GM13977 (cell line): ENCODE data around the gene ANKRD33.

Source experiments
- DNase-seq: peaks from one replicate; pipeline ENCODE4 v3.0.0; 2012; ENCODE audit warnings: low spot score
- in situ Hi-C: fragments of 300-500 bp; cut with MboI; formaldehyde crosslinking; loops from one replicate; pipeline ENCODE4 v1.12.0; 2022; ENCODE audit warnings: low sequenced_read_pairs, low pct_unique_long_range_greater_than_20kb, mixed read lengths, inconsistent platforms; ENCODE audit not compliant: unreplicated experiment
- TF ChIP-seq, protein P1 (sequence below): IDR thresholded peaks from 2 replicates; pipeline ENCODE4 v1.5.1; 2012; ENCODE audit warnings: mild to moderate bottlenecking, control low read depth; ENCODE audit not compliant: insufficient read depth; ENCODE audit errors: extremely low read depth, missing control alignments

ANKRD33 gene

DNA sequence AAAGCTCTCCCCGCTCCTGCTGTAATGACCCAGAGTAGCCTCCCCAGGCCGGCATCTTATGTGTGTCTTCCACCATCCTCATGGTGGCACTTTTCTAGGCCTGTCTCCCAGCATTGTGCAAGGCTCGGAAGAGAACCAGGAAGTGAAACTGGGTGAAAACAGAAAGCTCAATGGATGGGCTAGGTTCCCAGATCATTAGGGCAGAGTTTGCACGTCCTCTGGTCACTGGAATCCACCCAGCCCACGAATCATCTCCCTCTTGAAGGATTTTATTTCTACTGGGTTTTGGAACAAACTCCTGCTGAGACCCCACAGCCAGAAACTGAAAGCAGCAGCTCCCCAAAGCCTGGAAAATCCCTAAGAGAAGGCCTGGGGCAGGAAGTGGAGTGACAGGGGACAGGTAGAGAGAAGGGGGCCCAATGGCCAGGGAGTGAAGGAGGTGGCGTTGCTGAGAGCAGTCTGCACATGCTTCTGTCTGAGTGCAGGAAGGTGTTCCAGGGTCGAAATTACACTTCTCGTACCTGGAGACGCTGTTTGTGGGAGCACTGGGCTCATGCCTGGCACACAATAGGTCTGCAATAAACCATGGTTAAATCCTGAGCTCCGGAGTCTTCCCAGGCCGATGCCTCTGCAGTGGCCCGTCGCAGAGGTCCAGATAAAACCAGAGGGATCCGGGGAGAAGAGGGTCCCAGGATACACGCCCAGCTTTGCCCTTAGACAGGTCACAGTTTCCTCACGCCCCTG lies 35.0 kb downstream of the ANKRD33 start:
- in situ Hi-C loops = no loop called here
- no peak for DNase-seq
- TF ChIP-seq, protein P1, sequence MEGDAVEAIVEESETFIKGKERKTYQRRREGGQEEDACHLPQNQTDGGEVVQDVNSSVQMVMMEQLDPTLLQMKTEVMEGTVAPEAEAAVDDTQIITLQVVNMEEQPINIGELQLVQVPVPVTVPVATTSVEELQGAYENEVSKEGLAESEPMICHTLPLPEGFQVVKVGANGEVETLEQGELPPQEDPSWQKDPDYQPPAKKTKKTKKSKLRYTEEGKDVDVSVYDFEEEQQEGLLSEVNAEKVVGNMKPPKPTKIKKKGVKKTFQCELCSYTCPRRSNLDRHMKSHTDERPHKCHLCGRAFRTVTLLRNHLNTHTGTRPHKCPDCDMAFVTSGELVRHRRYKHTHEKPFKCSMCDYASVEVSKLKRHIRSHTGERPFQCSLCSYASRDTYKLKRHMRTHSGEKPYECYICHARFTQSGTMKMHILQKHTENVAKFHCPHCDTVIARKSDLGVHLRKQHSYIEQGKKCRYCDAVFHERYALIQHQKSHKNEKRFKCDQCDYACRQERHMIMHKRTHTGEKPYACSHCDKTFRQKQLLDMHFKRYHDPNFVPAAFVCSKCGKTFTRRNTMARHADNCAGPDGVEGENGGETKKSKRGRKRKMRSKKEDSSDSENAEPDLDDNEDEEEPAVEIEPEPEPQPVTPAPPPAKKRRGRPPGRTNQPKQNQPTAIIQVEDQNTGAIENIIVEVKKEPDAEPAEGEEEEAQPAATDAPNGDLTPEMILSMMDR = no peak

DNA sequence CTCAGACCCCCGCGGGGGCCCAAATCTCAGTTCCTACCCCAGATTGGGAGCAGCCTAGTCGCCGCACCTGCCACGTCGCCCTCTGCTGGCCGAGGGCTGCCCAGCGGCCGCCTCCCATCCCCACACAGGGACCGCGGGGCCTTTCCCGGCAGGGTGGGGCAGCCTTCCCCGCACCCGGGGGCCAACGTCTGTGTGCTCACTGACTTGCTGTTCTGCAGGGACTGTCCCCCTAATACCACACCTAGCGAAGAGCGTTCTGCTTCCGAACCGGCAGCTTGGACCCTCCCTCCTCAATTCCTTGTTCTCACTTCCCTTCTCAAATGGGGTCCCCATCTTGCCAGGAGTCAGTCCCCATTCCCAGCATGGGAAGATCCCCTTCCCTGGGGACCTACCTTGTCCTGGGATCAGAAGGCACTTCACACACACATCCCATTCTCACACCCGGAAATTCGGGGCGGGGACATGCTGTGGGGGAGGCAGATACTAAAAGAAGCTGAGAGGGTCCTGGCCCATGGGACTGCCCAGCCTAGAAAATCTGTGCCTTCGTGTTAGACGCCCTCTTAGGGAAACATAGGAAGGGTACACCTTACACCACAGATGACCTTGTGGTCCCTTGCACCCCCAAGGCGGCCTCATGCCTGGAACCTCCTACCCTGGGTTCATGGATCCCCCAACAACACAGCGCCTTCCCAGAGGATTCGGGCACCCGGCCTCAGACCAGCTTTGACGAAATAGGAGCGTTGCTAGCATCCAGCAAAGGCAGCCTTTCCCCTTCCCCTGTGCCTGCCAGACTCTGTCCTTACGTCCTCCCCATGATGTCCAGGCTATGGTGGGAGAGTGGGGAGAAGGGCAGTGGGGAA lies 35.8 kb downstream of the ANKRD33 start:
- in situ Hi-C loops = no loop called here
- TF ChIP-seq, protein P1 = peak; percentile 90
- DNase-seq = peak; percentile 64

DNA sequence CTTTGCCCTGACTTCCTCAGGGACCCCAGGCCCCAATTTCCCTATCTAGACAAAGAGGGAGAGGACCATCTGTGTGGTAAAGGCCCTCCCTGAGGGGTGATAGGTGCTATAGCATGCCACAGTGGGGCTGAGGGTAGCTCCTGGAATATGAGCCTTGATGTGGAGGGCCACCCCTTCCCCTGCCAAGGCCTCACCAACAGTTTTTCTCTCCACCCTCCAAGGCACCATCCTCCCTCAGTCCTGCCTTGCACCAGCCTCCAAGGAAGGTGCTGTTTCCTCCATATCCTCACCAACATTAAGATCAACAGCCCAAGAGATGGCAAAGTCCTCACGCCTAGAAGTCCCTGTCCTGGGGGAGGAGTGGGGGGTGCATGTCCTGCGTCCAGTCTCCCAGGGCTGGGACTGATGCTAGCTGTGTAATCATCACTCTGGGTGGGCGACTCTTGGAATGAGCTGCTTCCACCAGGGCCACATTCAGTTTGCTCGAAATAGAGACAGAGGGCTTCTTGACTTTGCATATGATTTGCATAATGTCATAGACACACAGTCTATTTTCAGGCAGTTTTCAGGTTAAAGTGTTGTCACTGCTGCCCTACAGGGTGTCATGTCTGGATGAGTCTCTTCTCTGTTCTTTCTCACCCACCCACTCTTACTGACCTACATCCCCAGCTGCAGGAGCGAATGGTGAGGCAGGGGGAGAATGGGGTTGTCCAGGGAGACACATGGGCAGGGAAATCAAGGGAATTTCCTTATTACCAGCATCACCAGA lies 36.8 kb downstream of the ANKRD33 start:
- DNase-seq = peak; percentile 48

DNA sequence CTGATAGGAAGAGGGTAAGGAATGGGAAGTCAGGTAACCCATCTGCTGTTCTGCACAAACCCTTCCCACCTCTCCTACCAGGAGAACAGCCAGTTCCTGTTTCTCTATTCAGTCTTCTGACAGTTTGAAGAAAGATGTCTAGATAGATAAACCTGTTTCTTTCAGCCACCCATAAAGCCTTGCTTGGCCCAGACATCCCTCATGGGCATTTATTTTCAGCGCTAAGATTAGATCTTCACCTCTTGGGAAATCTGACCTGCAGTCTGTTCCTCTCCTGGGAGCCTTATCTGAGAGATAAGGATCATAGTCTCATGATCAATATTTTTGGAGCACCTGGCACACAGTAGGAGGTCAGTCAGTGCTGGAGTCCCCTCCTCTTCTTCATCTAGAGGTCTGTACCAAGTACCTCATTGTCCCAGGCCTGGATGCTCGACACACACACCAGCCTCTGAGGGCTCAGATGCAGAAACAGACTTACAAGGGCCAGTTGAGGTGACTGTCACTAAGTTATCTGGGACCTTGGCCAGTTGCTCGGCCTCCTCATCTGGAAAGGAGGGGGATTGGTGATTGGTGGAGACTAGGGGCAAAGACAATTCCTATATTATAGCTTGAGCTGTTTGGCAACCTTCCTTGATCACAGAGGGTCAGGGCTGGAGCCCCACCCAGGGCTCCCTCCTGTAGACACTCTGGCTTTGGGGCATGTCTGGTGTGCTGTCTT lies 37.6 kb downstream of the ANKRD33 start:
- in situ Hi-C loops = no loop called here
- TF ChIP-seq, protein P1 = no peak
- DNase-seq = no peak

More for the DNA sequence above, 36.8 kb downstream of the ANKRD33 start:
- in situ Hi-C loops = no loop called here
- TF ChIP-seq, protein P1 = no peak

DNA sequence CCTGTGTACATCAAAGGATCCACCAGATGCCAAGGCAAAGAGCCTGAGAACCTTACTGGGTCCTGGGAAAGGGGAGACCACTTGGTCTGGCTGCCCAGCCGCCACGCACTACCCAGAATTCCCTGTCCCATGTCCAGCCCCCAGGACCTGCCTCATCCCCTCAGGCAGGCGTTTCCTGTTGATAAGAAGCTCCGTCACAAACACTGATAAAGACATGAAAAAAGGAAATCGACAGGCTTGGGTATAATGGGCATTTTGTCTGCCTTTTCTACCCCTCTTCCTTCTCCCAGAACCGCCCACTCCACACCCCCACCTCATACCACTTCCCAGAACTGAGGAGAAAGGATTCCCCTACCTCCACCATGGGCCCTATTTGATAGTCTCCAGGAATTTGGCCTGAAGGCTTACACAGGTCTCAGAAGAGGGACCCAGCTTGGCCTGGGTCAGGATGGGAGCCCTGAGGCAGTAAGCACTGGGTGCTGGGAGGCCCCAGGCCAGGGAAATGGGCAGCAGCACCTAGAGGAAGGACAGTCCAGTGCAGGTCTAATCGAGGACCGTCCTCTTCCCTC lies 38.2 kb downstream of the ANKRD33 start:
- in situ Hi-C loops = no loop called here
- DNase-seq = no peak
- TF ChIP-seq, protein P1 = no peak
